ENCODE data around the gene CDKN1A.

GRCh38 chr6:36700831-36701230, 22.3 kb downstream of the CDKN1A start:
- TF ChIP-seq, protein P1, sequence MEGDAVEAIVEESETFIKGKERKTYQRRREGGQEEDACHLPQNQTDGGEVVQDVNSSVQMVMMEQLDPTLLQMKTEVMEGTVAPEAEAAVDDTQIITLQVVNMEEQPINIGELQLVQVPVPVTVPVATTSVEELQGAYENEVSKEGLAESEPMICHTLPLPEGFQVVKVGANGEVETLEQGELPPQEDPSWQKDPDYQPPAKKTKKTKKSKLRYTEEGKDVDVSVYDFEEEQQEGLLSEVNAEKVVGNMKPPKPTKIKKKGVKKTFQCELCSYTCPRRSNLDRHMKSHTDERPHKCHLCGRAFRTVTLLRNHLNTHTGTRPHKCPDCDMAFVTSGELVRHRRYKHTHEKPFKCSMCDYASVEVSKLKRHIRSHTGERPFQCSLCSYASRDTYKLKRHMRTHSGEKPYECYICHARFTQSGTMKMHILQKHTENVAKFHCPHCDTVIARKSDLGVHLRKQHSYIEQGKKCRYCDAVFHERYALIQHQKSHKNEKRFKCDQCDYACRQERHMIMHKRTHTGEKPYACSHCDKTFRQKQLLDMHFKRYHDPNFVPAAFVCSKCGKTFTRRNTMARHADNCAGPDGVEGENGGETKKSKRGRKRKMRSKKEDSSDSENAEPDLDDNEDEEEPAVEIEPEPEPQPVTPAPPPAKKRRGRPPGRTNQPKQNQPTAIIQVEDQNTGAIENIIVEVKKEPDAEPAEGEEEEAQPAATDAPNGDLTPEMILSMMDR (IDR thresholded peaks at IDR 0.05; ENCODE audit: low read depth, low read length) = no peak
- TF ChIP-seq POLR2A (IDR thresholded peaks at IDR 0.05; ENCODE audit: extremely low read depth, insufficient read length) = no peak
- TF ChIP-seq, protein P2, sequence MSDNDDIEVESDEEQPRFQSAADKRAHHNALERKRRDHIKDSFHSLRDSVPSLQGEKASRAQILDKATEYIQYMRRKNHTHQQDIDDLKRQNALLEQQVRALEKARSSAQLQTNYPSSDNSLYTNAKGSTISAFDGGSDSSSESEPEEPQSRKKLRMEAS (IDR thresholded peaks at IDR 0.05; ENCODE audit: low read depth, low read length) = no peak
